CD14-positive monocyte (primary cell): ENCODE results near the gene CFTR. TPM values are rescaled to one million over a fixed set of nuclear protein-coding genes. Genes with fewer than 3 reads are reported as not detected.

ENCODE experiments used
- DNase-seq, 3 donors: peaks; one replicate each; pipeline ENCODE4 v3.0.0-alpha.2; 2011 to 2022
- H2AFZ ChIP-seq: 2 replicates; pipeline ENCODE4 v1.6.0; 2012; ENCODE audit warnings: mild to moderate bottlenecking, low read depth, low read length, inconsistent platforms; ENCODE audit not compliant: insufficient read depth, poor library complexity, severe bottlenecking
- H3K27ac ChIP-seq, 2 donors: 1 replicate in 1 of 2; 2 replicates in 1 of 2; pipeline ENCODE4 v1.5.1; 2012 to 2013; ENCODE audit warnings: low read length in 2 of 2, control low read depth in 1 of 2, inconsistent platforms in 1 of 2, low read depth in 1 of 2, mild to moderate bottlenecking in 1 of 2
- H3K27me3 ChIP-seq, 2 donors: one replicate each; pipeline versions ENCODE4 v1.6.0 to v1.6.1; 2011 to 2013; ENCODE audit warnings: low read length in 2 of 2; ENCODE audit not compliant: control insufficient read depth in 2 of 2, insufficient read depth in 2 of 2
- H3K36me3 ChIP-seq, 2 donors: replicated peaks in 1 of 2; 1 replicate in 1 of 2; 2 replicates in 1 of 2; pipeline versions ENCODE4 v1.5.1 to v1.6.1; 2012 to 2013; ENCODE audit warnings: low read length in 2 of 2, control low read depth in 1 of 2, inconsistent platforms in 1 of 2, mild to moderate bottlenecking in 1 of 2; ENCODE audit not compliant: insufficient read depth in 2 of 2, control insufficient read depth in 1 of 2
- H3K4me1 ChIP-seq, 2 donors: 1 replicate in 1 of 2; 2 replicates in 1 of 2; pipeline versions ENCODE4 v1.5.1 to v1.6.1; 2012 to 2013; ENCODE audit warnings: low read length in 2 of 2, control low read depth in 1 of 2, inconsistent platforms in 1 of 2, mild to moderate bottlenecking in 1 of 2, moderate library complexity in 1 of 2; ENCODE audit not compliant: insufficient read depth in 2 of 2, control insufficient read depth in 1 of 2
- H3K4me2 ChIP-seq: replicated peaks from 2 replicates; pipeline ENCODE3; 2012; ENCODE audit warnings: low read length, moderate library complexity, mild to moderate bottlenecking; ENCODE audit not compliant: poor library complexity, severe bottlenecking; ENCODE audit errors: extremely low read depth
- H3K4me3 ChIP-seq, 3 experiments: fragments of 200-600 bp in 1 of 3; sonication (generic) in 1 of 3; replicated peaks in 1 of 3; 1 replicate in 2 of 3; 2 replicates in 1 of 3; pipeline ENCODE4 v1.5.1; 2011 to 2013; ENCODE audit warnings: low read length in 3 of 3, mild to moderate bottlenecking in 3 of 3, control low read depth in 2 of 3, low read depth in 2 of 3, inconsistent platforms in 1 of 3, moderate library complexity in 1 of 3
- H3K79me2 ChIP-seq: 2 replicates; pipeline ENCODE4 v1.6.0; 2012; ENCODE audit warnings: mild to moderate bottlenecking, control low read depth, inconsistent platforms, low read length, moderate library complexity; ENCODE audit not compliant: insufficient read depth
- H3K9ac ChIP-seq: 2 replicates; pipeline ENCODE4 v1.6.0; 2017; ENCODE audit warnings: low read length, mild to moderate bottlenecking; ENCODE audit not compliant: insufficient read depth, poor library complexity, severe bottlenecking
- H3K9me3 ChIP-seq, 2 donors: replicated peaks in 1 of 2; 1 replicate in 1 of 2; 2 replicates in 1 of 2; pipeline versions ENCODE4 v1.5.1 to v1.6.1; 2012 to 2013; ENCODE audit warnings: low read length in 2 of 2, control low read depth in 1 of 2; ENCODE audit not compliant: control insufficient read depth in 1 of 2, insufficient read depth in 1 of 2
- H4K20me1 ChIP-seq: 2 replicates; pipeline ENCODE4 v1.6.0; 2012; ENCODE audit warnings: mild to moderate bottlenecking, low read length, control low read depth, moderate library complexity; ENCODE audit not compliant: insufficient read depth
- H3K27ac Mint-ChIP-seq, 7 donors: one replicate each; pipeline ENCODE4 v1.8.0; 2020; ENCODE audit warnings: mild to moderate bottlenecking in 7 of 7, mixed read lengths in 7 of 7, moderate library complexity in 6 of 7, inconsistent platforms in 2 of 7
- H3K27me3 Mint-ChIP-seq, 3 donors: one replicate each; pipeline ENCODE4 v1.8.0; 2021 to 2022; ENCODE audit warnings: low read depth in 3 of 3, mild to moderate bottlenecking in 3 of 3, mixed read lengths in 3 of 3, moderate library complexity in 3 of 3, inconsistent platforms in 1 of 3
- H3K36me3 Mint-ChIP-seq, 2 donors: one replicate each; pipeline ENCODE4 v1.8.0; 2020; ENCODE audit warnings: mixed read lengths in 2 of 2, inconsistent platforms in 1 of 2, mild to moderate bottlenecking in 1 of 2
- H3K4me1 Mint-ChIP-seq: one replicate; pipeline ENCODE4 v1.8.0; 2020; ENCODE audit warnings: mild to moderate bottlenecking, mixed read lengths
- H3K4me3 Mint-ChIP-seq, 2 donors: one replicate each; pipeline ENCODE4 v1.8.0; 2020; ENCODE audit warnings: mild to moderate bottlenecking in 2 of 2, mixed read lengths in 2 of 2, moderate library complexity in 1 of 2
- H3K9me3 Mint-ChIP-seq, 7 donors: one replicate each; pipeline ENCODE4 v1.8.0; 2020 to 2022; ENCODE audit warnings: mixed read lengths in 7 of 7, mild to moderate bottlenecking in 6 of 7, moderate library complexity in 6 of 7, inconsistent platforms in 2 of 7
- CTCF ChIP-seq: fragments of 200-600 bp; IDR thresholded peaks from one replicate; pipeline ENCODE4 v1.8.0; 2022; ENCODE audit warnings: antibody characterized with exemption, mild to moderate bottlenecking
- WGBS: methylation state at CpG from one replicate; pipeline ENCODE4 v1.1.5; 2013; ENCODE audit warnings: missing lambda C conversion rate; ENCODE audit not compliant: insufficient coverage; 5-methylcytosine and 5-hydroxymethylcytosine counted together
- intact Hi-C, 2 donors: fragments of 100-400 bp; cut with micrococcal nuclease; formaldehyde crosslinking; loops; one replicate each; pipeline versions ENCODE4 v1.15.0 to v1.15.1; 2023
- polyA plus RNA-seq, 3 donors: library from polyadenylated mRNA; depleted of rRNA in 1 of 3; unstranded in 2 of 3; stranded (reverse) in 1 of 3; fragments of 300-500 nt in 2 of 3; fragments of >200 nt in 1 of 3; fragmentation: Illumina TruSeq in 2 of 3; gene quantifications; 1 replicate in 2 of 3; 2 replicates in 1 of 3; pipeline ENCODE4 v1.2.3, GENCODE V29; 2012 to 2021

The CFTR gene
- polyA plus RNA-seq, 3 donors, result not detected

GRCh38 chr7:117630501-117630900 lies 150.7 kb downstream of the CFTR start:
- H3K4me3 ChIP-seq, result no peak overlapping the region
- Mint-ChIP-seq H3K36me3 (no peaks in the 10 kb centered on the region), H3K9me3 (peaks cover 0 to 5% (median 0%) of the 10 kb centered on the region in 7 donors), H3K4me1 (no peaks in the 10 kb centered on the region), H3K27ac (no peak overlapping the region), H3K4me3 (no peak overlapping the region), H3K27me3 (peaks cover 0 to 1% (median 0%) of the 10 kb centered on the region in 3 donors)
- H4K20me1 ChIP-seq, result no peaks in the 10 kb centered on the region
- WGBS, result 100% methylated on average over 1 of the region's 4 CpGs
- intact Hi-C loops, result no loop called here
- no peak for DNase-seq
- no peak overlapping the region for H3K9ac ChIP-seq
- H3K27ac ChIP-seq, result no peak overlapping the region
- H3K4me2 ChIP-seq, result no peak overlapping the region
- no peak for TF ChIP-seq CTCF
- H3K36me3 ChIP-seq, result no peaks in the 10 kb centered on the region
- no peaks in the 10 kb centered on the region for H3K9me3 ChIP-seq
- no peaks in the 10 kb centered on the region for H3K4me1 ChIP-seq
- H3K79me2 ChIP-seq, result no peaks in the 10 kb centered on the region
- H2AFZ ChIP-seq, result no peak overlapping the region
- H3K27me3 ChIP-seq, result no peaks in the 10 kb centered on the region

DNA sequence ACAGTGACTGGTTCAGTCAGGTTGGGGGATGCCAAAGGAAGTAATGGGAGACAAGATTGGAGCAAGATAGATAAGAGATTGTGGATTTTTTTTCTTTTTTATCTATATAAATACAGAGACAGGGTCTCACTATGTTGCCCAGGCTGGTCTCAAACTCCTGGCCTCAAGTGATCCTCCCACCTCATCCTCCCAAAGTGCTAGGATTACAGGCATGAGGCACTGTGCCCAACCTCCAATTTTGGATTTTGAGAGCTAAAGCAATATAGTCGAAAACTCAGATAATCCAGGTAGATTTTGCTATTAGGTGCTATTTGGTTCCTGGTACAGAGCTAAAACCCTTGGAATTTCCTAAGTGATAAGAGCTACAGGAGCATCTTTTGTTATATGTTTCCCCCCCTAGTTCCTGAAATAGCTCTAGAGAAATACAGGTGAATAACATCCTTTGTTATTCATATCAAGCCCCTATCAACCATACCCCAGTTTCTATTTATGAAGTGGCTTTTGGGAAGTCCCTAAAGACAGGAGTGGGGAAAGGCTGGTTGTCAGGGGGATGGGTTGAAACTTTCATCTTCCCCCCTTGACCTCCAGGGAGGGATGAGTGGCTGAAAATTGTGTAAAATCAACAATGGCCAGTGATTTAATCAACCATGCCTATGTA lies 151.2 kb downstream of the CFTR start:
- no CpG with 5 or more reads among the region's 1 CpG for WGBS
- no peaks in the 10 kb centered on the region for H3K36me3 ChIP-seq
- H3K4me2 ChIP-seq, result no peak overlapping the region
- no peak for TF ChIP-seq CTCF
- Mint-ChIP-seq H3K4me3 (no peak overlapping the region), H3K36me3 (no peaks in the 10 kb centered on the region), H3K27me3 (peaks cover 0 to 1% (median 0%) of the 10 kb centered on the region in 3 donors), H3K9me3 (peaks cover 0 to 5% (median 0%) of the 10 kb centered on the region in 7 donors), H3K4me1 (no peaks in the 10 kb centered on the region), H3K27ac (no peak overlapping the region)
- no peaks in the 10 kb centered on the region for H3K4me1 ChIP-seq
- H3K4me3 ChIP-seq, result no peak overlapping the region
- no peak for DNase-seq
- no peak overlapping the region for H3K9ac ChIP-seq
- no peaks in the 10 kb centered on the region for H4K20me1 ChIP-seq
- H3K9me3 ChIP-seq, result no peaks in the 10 kb centered on the region
- intact Hi-C loops, result no loop called here
- H2AFZ ChIP-seq, result no peak overlapping the region
- no peak overlapping the region for H3K27ac ChIP-seq
- H3K27me3 ChIP-seq, result no peaks in the 10 kb centered on the region
- H3K79me2 ChIP-seq, result no peaks in the 10 kb centered on the region
